Vagina (tissue), 2 donors: ENCODE data around the gene TMOD2.

ENCODE experiments used
- CTCF ChIP-seq, 3 experiments: fragments of 450-650 bp in 2 of 3; fragments of 200-600 bp in 1 of 3; sonication (generic) in 1 of 3; IDR thresholded peaks; one replicate each; pipeline ENCODE4 v1.5.1; 2017 to 2019; ENCODE audit warnings: antibody characterized with exemption in 3 of 3, mild to moderate bottlenecking in 2 of 3, moderate library complexity in 2 of 3
- POLR2AphosphoS5 ChIP-seq, 2 donors: sonication (generic); formaldehyde crosslinking; IDR thresholded peaks; one replicate each; pipeline ENCODE4 v1.9.0; 2017; ENCODE audit warnings: antibody characterized with exemption in 2 of 2, mild to moderate bottlenecking in 2 of 2, low read depth in 1 of 2; ENCODE audit not compliant: insufficient read depth in 1 of 2

GRCh38 chr15:51724199-51724598, 27.2 kb upstream of the TMOD2 start:
- no peak for TF ChIP-seq CTCF (IDR thresholded peaks at IDR 0.05)
- no peak for TF ChIP-seq POLR2AphosphoS5 (IDR thresholded peaks at IDR 0.05; ENCODE audit: insufficient read depth in 1 of 2, low read depth in 1 of 2)
